ENCODE measurements around the gene TGM6. TPM values are rescaled to one million over a fixed set of nuclear protein-coding genes. Genes with fewer than 3 reads are reported as not detected.

Gene TGM6
- total and polyA plus RNA-seq, 4 donors: not detected

- Histone ChIP-seq H3K4me1 (ENCODE audit: control insufficient read depth in 5 of 5, insufficient read depth in 5 of 5, low read length in 5 of 5) (no peaks in the 10 kb centered on the region), H3K9me3 (ENCODE audit: control insufficient read depth in 4 of 4, insufficient read depth in 3 of 4, low read length in 3 of 4) (no peaks in the 10 kb centered on the region), H3K9ac (ENCODE audit: insufficient read depth in 1 of 2, low read length in 2 of 2) (no peak overlapping the region), H3K27ac (ENCODE audit: low read depth in 1 of 2, low read length in 1 of 2) (no peak overlapping the region), H3K27me3 (ENCODE audit: control insufficient read depth in 3 of 3, insufficient read depth in 3 of 3, low read length in 2 of 3) (no peaks in the 10 kb centered on the region), H3K36me3 (ENCODE audit: control insufficient read depth in 4 of 4, insufficient read depth in 4 of 4, low read length in 4 of 4) (peaks cover 0 to 10% (median 4%) of the 10 kb centered on the region in 4 donors), H3K4me3 (no peak overlapping the region)
- TF ChIP-seq CTCF (IDR thresholded peaks at IDR 0.05; ENCODE audit: control extremely low read depth, extremely low read depth): no peak
- no peak for DNase-seq
- ATAC-seq (ENCODE audit: insufficient read depth, low FRiP score): no peak
- WGBS, 2 donors: 74 to 84% methylated on average over 2 of the region's 2 CpGs
Observed at GRCh38 chr20:2455771-2456497, 75.2 kb downstream of the TGM6 start.

- Histone ChIP-seq H3K9ac (ENCODE audit: insufficient read depth in 1 of 2, low read length in 2 of 2) (no peak overlapping the region), H3K27me3 (ENCODE audit: control insufficient read depth in 3 of 3, insufficient read depth in 3 of 3, low read length in 2 of 3) (no peaks in the 10 kb centered on the region), H3K9me3 (ENCODE audit: control insufficient read depth in 4 of 4, insufficient read depth in 3 of 4, low read length in 3 of 4) (no peaks in the 10 kb centered on the region), H3K36me3 (ENCODE audit: control insufficient read depth in 4 of 4, insufficient read depth in 4 of 4, low read length in 4 of 4) (peaks cover 22 to 38% (median 30%) of the 10 kb centered on the region in 4 donors), H3K27ac (ENCODE audit: low read depth in 1 of 2, low read length in 1 of 2) (no peak overlapping the region), H3K4me1 (ENCODE audit: control insufficient read depth in 5 of 5, insufficient read depth in 5 of 5, low read length in 5 of 5) (no peaks in the 10 kb centered on the region), H3K4me3 (no peak overlapping the region)
- TF ChIP-seq CTCF (IDR thresholded peaks at IDR 0.05; ENCODE audit: control extremely low read depth, extremely low read depth): no peak
- ATAC-seq (ENCODE audit: insufficient read depth, low FRiP score) (no peak), DNase-seq (no peak)
- WGBS, 2 donors: 92 to 96% methylated on average over 3 of the region's 3 CpGs
Observed at GRCh38 chr20:2458919-2459499, 78.3 kb downstream of the TGM6 start.

- Histone ChIP-seq H3K9ac (ENCODE audit: insufficient read depth in 1 of 2, low read length in 2 of 2) (no peak overlapping the region), H3K27ac (ENCODE audit: low read depth in 1 of 2, low read length in 1 of 2) (no peak overlapping the region), H3K4me3 (no peak overlapping the region), H3K36me3 (ENCODE audit: control insufficient read depth in 4 of 4, insufficient read depth in 4 of 4, low read length in 4 of 4) (peaks cover 29 to 41% (median 35%) of the 10 kb centered on the region in 4 donors), H3K4me1 (ENCODE audit: control insufficient read depth in 5 of 5, insufficient read depth in 5 of 5, low read length in 5 of 5) (no peaks in the 10 kb centered on the region), H3K27me3 (ENCODE audit: control insufficient read depth in 3 of 3, insufficient read depth in 3 of 3, low read length in 2 of 3) (no peaks in the 10 kb centered on the region), H3K9me3 (ENCODE audit: control insufficient read depth in 4 of 4, insufficient read depth in 3 of 4, low read length in 3 of 4) (no peaks in the 10 kb centered on the region)
- TF ChIP-seq CTCF (IDR thresholded peaks at IDR 0.05; ENCODE audit: control extremely low read depth, extremely low read depth): no peak
- WGBS, 2 donors: 69 to 73% methylated on average over 1 of the region's 1 CpG
- DNase-seq: no peak
- ATAC-seq (ENCODE audit: insufficient read depth, low FRiP score): no peak
Observed at GRCh38 chr20:2459981-2460751, 79.5 kb downstream of the TGM6 start.
